Measurements from ENCODE around the gene FOXP1. TPM values are rescaled to one million over a fixed set of nuclear protein-coding genes. Genes with fewer than 3 reads are reported as not detected.
"Not testable (repeated sequence)": the region's sequence is repeated elsewhere in the genome, so short reads cannot be mapped to it uniquely, and the experiment has no call there.

The FOXP1 gene
- total RNA-seq, 1 donor from 2014 or later = 72.3 TPM

DNA sequence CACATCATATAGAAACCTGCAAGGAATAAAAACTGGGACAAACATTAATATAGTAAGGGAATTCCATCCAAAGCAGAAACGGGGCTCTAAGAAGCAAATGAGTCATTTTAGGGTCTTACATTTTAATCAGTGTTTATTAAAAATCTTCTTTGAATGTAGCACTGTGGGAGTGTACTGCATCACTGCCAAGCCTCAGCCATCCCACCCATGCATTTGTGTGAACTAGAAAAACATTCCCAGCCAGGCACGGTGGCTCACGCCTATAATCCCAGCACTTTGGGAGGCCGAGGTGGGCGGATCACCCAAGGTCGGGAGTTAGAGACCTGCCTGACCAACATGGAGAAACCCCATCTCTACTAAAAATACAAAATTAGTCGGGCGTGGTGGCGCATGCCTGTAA is 57.1 kb downstream of the FOXP1 start:
- not testable (repeated sequence) for DNase-seq

- DNase-seq = no peak
Measured at GRCh38 chr3:71525391-71525790, 58.1 kb downstream of the FOXP1 start.

GRCh38 chr3:71524672-71525071 is 58.9 kb downstream of the FOXP1 start:
- DNase-seq = no peak

GRCh38 chr3:71523628-71524027 is 59.9 kb downstream of the FOXP1 start:
- DNase-seq = peak; percentile 37

DNA sequence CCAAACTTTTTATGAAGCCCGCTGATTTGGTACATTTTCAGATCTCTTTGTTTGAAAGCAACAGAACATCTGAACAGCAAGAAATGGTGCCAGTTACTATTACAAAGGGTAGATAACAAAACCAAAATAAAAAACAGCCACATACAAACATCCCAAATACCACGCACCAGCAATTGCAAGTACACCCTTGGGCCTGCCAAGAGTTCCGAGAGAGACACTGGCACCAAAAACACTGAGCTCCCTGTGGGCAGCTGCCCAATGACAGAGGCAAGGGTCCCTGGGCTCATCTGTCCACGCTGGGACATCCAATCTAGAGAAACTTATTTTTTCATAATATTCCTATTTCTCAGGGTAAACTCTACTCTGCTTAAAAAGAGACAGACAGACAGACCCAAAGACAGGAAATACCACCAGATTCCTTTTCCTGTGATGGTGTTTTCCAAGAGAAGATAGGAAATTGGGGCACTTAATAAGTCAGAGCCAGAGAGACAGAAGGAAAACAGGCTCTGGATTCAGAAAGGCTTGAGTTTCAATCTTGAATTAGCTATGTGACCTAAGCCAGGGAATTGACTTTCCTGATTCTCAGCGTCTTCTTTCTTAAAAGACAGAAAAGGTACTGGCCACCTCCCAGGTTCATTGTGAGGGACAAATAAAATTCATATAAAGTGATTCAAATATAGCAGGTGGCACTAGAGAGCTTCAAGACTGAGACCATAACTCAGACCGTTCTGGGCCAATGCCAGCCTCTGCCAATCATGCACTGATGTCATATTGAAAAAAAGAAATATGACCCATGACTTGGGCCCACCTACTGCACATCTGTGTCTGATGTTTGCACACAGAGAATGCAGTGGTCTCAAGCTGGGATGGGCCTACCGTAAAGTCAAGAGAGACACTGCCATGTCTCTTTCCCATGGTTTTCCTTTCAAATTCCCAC is 61.3 kb downstream of the FOXP1 start:
- DNase-seq = peak; percentile 72

GRCh38 chr3:71521021-71521352 is 62.5 kb downstream of the FOXP1 start:
- DNase-seq = no peak

DNA sequence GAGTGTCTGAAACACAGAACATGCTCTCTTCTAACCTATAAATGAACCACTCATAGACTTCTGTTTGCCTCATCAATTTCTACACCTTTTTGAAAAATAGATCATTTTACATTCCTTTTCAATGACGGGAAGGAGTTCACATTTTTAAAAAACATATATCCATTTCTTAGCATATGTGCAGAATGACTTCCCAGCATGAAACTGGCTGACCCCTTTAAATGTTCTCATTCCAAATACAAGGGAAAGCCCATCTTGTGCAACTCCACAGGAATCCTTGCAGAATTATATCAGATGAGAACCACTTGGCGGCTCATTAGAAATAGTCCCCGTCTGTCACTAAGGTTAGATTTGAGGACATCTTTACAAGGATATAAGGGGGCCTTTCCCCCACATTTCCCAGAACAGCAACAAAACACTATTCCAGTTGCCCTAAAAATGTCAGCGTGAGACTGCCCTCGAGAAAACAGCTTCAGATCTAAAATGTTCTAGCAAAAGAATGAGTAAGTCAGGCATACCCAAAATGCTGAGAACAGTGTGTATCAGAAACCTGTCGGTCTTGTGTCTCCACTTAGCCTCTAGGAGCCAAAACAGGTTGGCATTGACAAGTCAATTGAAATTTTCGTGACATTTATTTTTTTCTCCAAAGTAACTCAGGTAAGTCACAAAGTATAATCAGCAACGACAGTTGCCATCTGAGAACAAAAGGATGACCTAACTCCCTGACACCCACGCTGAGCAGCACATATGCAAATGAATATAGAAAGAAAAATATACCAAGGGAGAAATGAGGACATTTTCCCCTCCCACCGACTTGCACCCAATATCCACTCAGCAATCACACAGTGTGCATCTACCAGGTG is 63.1 kb downstream of the FOXP1 start:
- no peak for DNase-seq

- DNase-seq = no peak
Measured at GRCh38 chr3:71518089-71518488, 65.4 kb downstream of the FOXP1 start.

DNA sequence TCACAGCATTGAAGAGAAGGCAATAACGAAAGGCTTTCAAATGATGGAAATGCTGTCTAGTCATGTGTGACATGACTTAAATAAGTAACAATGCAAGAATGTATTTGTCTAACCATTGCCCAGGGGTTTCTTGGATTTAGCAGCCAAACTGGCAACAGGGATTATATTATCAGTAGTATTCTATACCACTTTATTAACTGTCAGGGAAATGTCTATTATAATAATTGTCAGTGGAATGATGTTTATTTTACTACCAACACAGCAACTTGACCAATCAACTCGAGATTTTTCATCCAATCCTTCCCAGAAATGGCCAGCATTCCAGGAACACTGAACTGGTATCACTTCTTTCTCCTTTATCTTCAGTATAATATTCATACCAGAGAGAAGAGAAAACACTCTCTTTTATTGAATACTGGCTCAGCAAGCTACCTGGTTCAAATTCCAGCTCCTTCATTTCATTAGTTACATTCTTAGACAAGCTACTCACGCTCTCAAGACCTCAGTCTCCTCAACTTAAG is 66.2 kb downstream of the FOXP1 start:
- DNase-seq = no peak

- DNase-seq = peak; percentile 89
Measured at GRCh38 chr3:71515636-71516365, 67.7 kb downstream of the FOXP1 start.

- no peak for DNase-seq
Measured at GRCh38 chr3:71514621-71515020, 68.9 kb downstream of the FOXP1 start.

DNA sequence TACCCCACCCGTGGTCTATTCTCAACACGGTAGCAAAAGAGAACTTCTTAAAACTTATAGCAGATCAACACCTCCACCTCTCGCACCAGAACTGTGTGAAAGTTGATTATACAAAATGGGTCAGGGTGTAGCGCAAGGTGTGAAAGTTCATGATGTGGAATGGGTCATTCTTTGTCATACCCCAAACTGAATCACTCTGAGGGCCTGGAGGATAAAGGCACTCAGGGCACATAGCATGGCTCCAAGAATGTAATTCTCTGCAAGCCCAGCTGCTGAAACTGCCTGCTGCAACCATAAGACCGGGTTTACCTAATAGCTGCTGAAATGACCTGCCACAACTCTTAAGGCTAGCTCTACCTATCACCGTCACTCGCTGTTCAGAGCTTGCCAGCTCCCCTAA is 70.0 kb downstream of the FOXP1 start:
- DNase-seq = no peak

DNA sequence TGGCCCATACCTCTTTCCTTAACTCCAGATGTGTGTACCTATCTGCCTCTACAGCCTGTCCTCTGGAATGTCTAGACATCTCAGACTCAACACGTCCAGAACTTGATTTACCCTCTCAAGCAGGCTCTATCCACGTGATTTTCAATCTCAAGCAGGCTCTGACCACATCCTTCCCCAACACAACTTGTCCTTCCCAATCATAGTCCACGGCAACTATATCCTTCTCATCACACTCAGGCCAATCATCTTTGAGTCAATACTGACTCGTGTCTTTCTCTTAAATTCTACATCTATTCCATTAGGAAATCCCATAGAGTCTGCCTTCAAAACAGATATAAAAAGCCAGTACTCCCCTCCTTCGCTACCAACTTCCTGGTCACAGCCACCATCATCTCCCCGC is 70.4 kb downstream of the FOXP1 start:
- no peak for DNase-seq

- no peak for DNase-seq
Measured at GRCh38 chr3:71512544-71512943, 71.0 kb downstream of the FOXP1 start.

- DNase-seq = peak; percentile 43
Measured at GRCh38 chr3:71512000-71512399, 71.5 kb downstream of the FOXP1 start.

- DNase-seq = no peak
Measured at GRCh38 chr3:71511446-71511845, 72.1 kb downstream of the FOXP1 start.

DNA sequence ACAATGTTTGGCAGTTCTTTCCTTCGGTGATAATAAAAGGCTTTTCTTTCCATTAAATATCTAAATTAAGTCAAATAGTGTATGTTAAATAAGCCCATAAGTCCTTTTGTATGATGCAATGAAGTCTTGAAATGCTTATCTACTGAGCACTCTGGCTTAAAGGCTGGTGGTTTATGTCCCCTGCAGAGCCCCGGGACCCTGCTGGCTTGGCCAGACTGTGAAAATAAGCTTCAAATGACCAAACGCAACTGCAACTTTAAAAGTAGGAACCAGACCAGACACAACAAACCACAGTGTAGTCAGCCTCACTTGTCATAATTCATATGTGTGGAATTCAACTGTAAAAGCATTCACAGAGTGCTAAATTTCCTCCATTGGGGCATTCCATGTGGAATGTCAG is 72.5 kb downstream of the FOXP1 start:
- no peak for DNase-seq

DNA sequence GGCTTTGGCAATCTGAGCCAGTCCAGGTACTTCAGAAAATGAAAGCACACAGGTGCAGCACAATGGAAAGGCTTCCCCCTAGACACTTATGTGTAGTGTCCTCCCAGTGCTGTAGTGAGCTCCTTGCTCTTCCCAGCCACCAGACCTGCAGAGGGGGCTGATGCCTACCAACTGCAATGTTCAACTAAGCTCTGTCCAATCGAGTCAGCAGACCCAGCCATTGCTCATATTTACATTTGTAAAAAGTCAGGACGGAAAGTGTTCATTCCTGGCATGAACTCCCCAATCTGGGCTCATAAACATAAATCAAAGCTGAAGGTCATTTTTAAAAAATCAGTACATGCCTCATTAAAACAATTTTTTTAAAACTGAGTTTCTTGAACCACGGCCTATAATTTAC is 73.0 kb downstream of the FOXP1 start:
- DNase-seq = peak; percentile 52

DNA sequence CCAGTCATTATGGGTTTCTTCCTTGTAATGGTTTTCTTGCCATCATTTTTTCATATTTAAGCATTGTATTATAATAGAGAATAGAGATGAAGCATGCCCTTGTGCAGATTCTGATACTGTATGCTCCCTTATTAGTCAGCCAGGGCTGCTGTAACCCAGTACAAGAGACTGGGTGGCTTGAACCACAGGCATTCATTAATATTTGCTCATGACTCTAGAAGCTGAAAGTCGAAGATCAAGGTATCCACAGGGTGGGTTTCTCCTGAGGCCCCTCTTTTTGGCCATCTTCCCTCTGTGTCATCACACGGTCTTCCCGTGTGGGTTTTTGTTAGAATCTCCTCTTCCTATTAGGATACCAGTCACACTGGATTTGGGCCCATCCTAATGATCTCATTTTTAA is 74.5 kb downstream of the FOXP1 start:
- DNase-seq = no peak

DNA sequence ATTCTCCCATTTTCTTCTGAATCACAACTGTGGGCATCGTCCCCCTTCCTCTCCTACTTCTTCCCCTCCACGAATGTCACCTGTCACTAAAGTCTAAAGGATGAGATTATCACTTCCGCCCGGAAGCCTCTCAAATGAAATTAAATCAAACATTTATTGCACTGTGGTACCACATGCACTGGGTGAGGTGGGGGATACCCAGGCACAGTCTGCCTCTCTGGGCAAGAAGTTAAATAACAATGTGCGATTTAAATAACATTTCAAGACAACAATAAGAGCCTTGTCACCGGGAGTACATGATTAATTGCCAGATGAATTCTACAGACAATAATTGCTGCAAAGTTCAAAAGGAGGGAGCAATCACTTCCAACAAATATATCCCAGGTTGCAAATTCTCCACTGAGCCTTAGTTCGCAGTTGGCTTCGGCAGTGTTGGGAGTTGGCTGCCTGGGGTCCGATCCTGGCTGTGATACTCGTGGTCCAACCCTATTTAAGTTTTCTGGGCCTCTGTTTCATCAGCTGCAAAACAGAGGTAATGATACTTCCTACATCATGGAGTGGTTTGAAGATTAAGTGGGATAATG is 77.7 kb downstream of the FOXP1 start:
- no peak for DNase-seq

DNA sequence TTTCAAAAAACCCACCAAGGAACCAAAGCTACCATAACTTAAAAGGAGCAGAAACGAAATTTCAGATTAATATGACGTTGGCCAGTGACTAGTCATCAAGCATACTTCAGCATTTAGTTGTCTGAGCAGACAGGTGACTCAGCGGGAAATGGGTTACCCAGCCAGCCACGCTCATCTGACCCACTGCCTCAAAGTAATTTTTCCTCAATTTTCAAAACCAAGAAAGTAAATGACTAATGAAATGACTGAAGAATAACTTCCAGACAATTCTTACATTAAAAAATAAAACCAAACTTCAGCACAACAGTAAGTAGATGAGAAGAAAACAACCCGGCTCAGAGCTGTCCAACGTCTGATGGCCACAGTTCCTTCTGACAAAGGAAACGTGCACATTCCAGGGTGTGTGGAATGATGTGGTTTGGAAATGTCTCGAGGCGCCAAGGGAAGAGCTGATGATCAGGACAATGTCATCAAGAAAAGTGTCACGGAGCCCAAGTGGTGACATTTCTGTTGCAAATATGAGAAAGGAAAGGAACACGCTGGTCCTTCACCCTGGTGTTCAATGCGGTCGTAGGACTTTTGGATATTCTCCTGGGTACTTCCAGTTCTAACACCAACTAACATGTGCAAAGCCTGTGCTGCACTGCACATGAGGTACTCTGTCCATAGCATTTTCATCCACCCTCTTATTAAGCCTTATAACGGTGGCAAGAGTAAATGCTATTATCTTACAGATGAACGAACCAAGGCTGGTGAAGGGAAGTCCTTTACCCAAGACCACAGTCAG is 79.1 kb downstream of the FOXP1 start:
- DNase-seq = peak; percentile 80
